ENCODE results near the gene AATF.

The AATF gene

GRCh38 chr17:36942631-36943125, 6.1 kb upstream of the AATF start:
- DNase-seq = no peak

DNA sequence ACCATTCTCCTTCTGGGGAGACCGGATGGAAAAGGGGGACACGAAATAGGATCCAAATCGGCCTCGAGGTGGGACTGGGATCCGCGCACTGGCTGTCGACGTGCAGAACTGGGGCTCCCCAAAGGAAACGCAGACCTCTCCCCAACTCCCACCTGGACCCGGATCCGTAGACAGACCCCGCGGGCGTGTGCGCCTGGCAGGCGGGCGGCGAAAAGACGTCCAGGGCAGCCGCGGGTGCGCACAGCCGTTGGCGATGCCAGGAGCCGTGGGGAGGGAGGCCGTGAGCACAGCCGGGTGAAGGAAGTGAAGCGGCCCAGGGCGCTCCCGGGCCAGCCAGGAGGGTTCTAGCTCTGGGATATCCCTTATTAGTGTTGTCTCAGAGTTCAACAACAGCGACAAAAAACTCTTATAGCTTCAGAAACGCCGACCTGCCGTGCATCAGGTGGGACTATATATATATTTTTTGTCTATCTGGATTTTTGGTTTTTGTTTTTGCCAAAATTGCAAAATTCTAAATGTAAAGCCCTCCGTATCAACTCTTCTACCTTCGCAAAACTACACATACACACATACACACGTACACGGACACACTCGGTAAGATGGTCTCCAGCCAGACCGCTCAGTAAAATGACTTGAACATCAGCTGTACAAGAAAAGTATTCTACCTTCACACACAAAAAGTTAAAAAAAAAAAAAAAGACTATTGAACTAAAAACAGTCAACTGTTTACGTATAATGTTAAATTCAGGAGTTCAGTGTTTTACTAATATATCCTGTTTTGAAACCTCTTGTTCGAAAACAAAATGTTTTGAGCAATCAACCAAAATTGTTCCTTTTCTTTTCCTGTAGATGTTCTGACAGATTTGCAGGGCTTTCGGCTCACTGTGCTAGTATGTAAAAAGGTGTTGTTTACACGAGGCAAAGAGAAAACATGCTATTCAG, 5.2 kb upstream of the AATF start:
- no peak for DNase-seq

DNA sequence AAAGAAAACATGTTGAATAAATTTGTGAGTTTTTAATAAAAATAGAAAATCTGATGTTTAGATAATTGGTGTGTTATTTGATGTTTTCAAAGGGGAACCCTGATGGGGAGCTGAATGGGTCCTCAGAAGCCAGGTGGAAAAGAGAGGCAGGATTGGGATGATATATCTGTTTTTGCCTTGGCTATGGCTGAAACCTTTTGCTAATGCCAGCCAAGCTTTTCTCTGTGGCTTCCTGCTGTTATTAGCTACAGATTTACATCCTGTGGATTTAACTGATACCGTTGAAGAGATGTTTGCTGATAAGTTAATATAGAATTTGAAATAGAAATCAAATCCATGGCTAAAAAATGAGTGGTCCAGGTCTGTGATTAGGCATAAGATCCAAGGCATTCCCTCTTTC, 4.2 kb upstream of the AATF start:
- DNase-seq = no peak

GRCh38 chr17:36945140-36945539, 3.6 kb upstream of the AATF start:
- DNase-seq = no peak

DNA sequence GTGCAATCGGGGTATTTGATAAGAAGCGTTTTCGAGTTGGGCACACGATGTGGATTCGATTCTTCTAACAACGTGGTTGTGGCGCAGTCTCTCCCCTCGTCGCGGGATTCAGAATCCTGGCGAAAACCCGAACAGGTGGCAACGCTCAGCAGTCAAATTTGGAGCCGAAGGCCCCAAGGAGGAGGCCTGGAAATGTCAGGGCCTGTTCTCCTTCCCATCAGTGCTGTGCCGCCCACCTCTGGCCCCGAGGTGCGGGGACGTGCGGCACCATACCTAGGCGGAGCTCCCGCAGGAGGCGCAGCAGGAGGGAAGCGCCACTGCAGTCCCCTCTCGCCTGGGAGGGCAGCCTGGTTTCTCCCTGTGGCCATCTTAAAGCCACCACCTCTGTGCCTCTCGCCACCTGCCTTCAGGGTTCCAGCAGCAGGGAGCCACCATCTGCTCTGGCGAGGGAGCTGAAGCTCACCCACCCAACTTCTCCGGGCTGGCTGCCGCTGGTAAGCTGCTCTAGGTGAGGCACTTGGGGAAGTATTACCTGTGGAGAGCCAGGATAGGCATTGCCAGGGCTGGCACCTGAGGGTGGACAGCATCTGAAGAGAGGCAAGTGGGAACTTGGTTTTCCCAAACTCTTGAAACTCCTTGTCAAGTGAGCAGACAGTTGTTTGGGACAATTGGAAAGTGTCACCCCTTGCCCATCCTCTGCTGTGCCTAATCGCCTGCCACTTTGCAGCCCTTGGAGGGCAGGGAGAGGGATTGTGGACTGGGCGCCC, 2.6 kb upstream of the AATF start:
- DNase-seq = no peak

GRCh38 chr17:36946726-36947091, 2.0 kb upstream of the AATF start:
- no peak for DNase-seq

GRCh38 chr17:36947922-36948716, 635 bp upstream of the AATF start:
- peak in 1 of 2 experiments; percentile 42 for DNase-seq

DNA sequence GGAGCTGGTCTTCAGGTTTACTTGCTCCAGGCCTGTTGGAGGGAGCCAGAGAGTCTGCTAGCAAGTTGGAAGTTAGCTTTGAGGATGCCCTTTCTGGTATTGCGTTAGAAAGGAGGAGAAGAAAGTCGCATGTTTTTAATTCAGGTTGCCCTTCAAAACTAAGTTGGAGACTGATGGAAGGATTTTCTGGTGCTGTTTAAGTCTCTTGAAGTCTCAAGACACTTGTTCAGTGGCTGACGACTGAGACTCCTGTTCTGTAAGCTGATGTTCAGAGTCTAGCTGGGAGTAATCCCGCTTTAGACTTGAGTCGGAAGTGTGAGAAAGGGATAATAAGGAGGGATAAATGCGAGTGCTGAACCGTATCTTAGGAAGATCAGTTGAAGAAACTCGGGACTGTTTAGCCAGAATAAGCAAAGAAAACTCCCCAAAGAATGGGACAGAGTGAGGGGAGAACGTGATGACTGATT, 740 bp downstream of the AATF start:
- DNase-seq = no peak

DNA sequence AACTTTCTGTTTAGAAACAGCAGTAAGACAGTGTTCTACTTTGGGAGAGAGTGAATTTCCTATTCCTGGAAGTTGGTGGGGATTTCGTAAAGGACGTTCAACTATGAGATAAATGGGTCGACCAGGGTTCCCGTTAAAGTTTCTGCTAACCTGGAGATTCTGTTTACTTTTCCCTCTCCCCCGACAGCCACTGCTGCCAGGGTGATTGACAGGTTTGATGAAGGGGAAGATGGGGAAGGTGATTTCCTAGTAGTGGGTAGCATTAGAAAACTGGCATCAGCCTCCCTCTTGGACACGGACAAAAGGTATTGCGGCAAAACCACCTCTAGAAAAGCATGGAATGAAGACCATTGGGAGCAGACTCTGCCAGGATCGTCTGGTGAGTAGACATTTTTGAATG, 1.3 kb downstream of the AATF start:
- no peak for DNase-seq

DNA sequence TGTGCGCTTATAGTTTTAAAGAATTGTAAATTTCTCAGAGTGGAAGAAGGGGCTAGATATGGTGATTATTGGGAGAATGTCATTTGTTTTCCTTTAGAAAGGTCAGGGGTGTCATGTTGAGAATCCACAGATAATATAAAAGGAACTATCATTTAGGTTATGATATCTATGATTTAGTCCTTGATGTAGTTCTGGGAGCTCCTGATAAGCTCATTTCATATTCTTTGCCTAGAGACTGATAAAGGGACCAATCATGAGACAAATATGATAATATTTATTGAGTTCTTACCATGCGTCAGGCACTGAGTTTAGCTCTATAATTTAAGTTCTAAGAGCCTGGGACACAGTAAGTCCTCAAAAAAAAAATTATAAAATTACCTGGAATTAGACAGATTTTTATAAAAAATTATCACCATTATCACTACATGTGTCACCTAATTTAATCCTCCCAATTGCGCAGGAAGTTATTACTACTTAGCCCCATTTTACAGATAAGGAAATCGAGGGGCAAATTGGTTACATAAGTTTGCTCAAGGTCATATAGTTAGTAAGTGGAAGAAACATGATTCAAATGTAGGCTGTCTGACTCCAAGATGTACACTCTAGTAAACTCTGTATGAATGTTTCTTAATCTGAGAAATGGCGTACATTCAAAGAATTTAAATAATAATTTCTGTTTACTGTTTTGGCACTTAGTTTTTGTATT, 2.5 kb downstream of the AATF start:
- no peak for DNase-seq

DNA sequence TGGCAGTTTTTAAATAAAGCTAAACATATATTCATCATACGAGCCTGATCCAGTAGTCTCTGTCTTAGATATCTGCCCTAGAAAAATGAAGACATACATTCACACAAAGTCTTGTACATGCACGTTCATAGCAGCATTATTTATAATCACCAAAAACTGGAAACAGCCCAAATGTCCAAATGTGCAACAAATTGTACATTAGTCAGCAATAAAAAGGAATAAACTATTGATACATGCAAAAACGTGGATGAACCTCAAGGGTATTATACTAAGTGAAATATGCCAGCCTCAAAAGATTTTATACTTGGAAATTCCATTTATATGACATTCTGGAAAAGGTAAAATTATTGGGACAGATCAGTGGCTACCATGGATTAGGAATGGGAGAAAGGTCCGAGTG, 22.8 kb downstream of the AATF start:
- no peak for DNase-seq

DNA sequence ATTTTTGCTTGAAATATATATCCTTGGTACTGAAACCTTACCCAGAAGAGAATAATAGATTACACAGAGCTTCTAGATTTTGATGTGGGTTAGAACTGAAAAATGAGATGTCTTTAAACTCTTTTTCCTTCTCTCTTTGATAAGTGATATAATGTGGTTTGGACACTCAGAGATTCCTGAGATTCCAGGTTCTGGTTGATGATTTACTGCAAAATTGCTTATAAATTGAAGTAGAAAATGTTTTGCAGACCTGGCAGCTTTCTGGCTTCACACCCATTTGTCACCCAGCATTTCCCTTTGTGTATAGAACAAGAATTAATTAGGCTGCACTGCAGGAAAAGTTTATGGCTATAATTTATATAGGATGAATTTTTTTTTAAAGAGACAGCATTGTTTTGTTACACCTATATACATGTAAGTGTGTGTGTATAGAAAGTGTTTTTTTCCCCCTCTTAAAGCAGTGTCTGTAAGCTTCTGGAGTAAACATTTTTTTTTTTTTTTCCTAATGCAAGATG, 23.5 kb downstream of the AATF start:
- DNase-seq = no peak

DNA sequence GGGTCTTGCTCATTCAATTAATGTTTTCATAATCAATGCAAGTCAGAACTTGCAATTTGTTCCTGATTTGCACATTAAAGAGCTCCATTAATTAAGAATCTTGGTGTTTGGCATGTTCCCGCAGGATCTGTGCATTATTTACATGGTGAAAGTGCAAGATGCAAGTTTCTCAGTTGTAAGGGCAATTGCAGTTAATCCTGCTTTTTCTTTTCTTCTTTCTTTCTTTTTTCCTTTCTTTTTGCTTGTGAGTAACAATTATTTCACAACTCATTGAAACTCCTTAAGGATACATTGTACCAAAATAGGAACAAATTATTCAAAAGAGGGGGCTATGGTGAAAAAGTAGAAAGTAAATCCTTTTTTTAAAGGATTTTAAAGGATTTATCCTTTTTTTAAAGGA, 24.2 kb downstream of the AATF start:
- DNase-seq = no peak

- DNase-seq = no peak
Measured at GRCh38 chr17:36975922-36976515, 27.3 kb downstream of the AATF start.

- no peak for DNase-seq
Measured at GRCh38 chr17:36977066-36977465, 28.3 kb downstream of the AATF start.

DNA sequence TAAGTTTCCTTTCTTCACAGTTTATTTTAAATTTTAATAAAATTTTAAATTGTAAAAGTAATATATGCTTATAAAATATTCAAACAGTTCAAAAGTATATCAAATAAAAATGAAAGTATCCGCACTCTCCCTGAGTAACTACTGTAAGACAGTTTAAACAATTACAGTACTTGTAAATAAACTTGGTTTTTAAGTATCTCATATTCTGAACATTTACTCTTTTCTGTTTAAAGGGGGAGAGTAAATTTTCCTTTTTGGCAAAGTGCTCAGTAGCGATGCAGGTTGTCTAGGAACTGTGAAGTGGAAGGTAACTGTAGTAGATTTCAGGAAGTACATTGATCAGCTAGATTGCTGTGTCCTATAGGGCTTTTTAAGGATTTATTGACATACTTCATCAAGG, 28.8 kb downstream of the AATF start:
- no peak for DNase-seq

DNA sequence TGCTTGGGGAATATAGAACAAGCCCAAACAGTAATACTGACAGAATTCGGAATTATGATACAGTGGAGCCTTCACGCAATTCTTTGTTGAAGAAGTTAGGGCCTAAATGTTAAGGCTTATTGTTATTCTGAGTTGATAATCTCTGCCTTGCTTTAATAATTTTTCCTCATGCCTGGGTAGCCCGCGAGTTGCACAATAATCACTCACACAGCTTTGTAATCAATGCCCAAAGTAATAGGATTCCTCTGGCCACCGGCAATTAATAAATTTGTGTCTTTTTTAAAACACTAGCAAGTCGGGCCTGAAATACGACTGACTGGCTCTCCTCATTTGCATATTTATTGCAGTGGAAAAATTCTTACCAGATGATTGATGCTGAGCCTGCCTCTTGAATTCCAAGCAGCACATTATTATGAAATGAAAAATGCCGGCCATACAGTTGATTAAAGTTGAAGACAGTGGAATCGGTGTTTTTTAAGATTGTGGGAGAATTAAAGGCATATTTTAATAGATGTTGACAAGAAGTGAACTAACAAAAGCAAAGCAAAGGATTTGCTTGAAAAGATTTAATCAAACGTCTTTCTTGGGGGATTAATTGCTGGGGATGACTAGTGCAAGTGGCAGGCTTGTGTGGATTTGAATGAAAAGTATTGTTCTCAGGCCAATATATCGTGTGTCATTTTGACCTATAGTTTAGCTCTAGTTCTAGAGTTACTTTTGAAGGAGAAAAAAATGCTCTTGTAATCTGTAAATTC, 30.2 kb downstream of the AATF start:
- DNase-seq = peak; percentile 58 to 59

DNA sequence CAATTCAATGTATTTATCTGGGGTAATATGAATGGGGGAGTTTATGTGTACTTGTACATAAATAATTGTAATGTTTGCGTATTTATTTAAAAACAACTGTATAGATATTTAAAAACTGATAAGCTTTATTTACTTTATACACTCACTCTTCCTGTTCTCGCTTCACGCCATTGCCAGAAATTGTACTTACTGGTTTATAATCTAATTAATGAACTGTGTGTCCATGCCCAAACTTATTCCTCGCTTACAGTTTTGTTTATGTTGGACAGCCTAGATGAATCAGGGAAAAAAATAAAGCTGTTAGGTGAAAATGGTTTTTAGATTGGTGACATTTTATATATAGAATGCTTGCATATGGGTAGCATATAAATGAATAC, 30.8 kb downstream of the AATF start:
- DNase-seq = no peak

GRCh38 chr17:36980280-36980761, 31.6 kb downstream of the AATF start:
- no peak for DNase-seq

DNA sequence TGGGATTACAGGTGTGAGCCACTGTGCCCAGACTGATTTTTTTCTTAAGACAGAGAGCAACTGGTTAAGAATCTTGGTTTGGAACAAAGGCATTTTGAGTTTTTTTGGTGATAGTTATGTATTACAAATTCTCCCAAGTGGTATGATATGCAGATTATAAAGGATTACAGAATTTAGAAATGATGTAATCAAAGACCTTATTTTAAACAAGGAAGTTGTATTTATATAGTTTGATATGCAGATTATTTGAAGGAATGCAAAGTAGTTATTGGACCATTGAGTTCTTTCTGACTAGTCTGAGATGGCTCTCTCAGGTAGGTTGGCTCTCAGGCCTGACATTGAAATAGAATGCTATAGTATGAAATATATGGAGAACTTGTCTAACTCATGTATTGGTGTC, 34.9 kb downstream of the AATF start:
- DNase-seq = no peak

GRCh38 chr17:36989173-36989572, 40.4 kb downstream of the AATF start:
- no peak for DNase-seq
